HG03039 (cell line): ENCODE results near the gene TSPAN32.

ENCODE experiments used
- ATAC-seq: cut with Tn5 transposase; IDR thresholded peaks from one replicate; pipeline ENCODE4 v1.9.1; 2021; ENCODE audit warnings: mild to moderate bottlenecking, moderate library complexity; ENCODE audit not compliant: unreplicated experiment

The TSPAN32 gene

DNA sequence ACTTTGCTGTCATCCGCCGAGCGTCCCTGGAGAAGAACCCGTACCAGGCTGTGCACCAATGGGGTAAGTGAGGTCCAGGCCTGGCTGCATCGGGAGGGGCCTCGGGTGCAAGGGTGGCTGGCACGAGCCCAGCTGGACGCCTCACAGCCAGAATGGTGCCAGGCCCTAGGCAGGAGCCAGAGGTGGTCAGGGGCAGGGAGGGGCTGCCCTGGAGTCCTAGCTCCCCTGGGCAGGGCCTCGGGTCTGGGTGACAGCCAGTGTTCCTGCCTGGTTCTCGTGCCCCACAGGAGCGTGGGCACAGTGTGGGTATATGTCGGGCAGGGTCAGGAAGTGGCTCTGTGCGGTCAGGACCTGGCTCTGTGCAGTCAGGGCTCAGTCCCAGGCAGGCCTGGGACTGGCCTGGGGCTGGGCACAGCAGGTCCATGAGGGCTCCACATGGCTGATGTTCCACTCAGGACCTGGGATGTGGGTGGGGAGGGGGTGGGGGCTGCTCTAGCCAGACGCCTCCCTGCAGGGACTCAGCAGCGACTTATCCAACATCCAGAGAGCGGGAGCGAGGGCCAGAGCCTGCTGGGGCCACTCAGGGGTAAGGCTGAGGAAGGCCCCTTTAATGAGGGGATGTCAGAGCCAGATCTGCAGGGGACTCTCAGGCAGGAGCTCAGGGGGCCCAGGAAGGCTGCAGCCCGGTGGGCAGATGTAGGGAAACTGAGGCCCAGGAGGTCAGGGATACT, 1.2 kb downstream of the TSPAN32 start:
- ATAC-seq: no peak

DNA sequence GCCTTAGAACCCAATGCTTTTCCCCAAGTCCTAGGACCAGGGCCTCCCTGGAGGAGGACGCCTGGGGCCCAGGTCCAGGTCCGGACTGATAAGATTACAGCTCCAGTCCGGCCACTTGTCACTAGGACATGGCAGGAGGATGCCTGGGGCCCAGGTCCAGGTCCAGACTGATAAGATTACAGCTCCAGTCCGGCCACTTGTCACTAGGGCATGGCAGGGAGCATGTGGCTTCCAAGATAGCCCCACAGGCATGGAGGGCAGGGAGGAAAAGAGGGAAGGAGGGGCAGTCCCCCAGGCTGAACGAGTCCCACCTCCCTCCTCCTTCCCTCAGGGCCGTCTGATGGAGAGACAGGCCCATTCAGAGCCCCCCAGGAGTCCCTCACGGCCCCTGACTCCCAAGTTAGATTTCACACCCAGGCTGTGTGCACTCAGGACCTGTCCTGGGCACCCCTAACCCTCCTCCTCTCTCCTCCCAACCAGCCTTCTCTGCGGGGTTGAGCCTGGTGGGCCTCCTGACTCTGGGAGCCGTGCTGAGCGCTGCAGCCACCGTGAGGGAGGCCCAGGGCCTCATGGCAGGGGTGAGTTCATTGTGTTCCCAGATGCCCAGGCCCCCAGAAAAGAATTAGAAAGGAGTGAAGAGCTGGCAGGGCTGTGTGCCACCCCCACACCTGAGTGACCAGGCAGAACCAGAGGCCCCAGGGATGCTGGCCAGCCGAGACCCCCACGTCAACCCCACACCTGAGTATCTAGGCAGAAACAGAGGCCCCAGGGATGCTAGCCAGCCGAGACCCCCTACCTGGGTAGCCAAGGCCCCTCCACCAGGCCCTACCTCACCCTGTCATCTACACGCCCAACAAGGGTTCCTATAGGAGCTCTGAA, 2.1 kb downstream of the TSPAN32 start:
- no peak for ATAC-seq

- ATAC-seq: no peak
These were observed 2.8 kb downstream of the TSPAN32 start for GRCh38 chr11:2304506-2305139.

DNA sequence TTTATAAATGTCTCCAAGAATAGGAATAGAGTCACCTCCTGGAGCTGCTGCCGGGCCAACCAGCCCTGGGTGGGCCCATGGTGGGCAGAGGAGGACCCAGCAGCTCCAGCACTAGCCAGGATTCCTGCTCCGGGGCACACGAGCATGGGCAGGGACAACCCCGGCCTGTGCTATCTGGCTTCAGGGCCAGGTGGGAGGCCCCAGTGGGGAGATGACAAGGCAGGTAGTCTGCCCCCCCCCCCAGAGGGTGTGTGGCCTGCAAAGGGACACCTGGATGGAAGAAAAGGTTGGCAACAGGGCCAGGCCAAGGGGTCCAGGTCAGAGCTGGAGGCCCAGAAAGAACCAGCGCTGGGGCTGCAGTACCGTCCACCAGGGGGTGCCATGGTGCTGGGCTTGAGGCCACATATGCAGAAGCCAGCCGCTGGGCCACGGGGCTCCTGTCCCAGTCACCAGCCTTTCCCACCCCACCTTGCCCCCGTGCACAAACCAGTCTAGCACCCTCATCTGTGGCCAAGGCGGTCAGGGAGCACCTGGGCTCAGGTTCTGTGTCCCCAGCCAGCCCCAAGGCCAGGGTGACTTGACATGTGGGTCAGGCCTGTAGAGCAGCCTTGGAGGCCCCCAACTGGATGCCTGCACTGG, 3.4 kb downstream of the TSPAN32 start:
- no peak for ATAC-seq

- no peak for ATAC-seq
These were observed 4.1 kb downstream of the TSPAN32 start for GRCh38 chr11:2305788-2306451.

GRCh38 chr11:2306452-2306823, 4.6 kb downstream of the TSPAN32 start:
- ATAC-seq: no peak

DNA sequence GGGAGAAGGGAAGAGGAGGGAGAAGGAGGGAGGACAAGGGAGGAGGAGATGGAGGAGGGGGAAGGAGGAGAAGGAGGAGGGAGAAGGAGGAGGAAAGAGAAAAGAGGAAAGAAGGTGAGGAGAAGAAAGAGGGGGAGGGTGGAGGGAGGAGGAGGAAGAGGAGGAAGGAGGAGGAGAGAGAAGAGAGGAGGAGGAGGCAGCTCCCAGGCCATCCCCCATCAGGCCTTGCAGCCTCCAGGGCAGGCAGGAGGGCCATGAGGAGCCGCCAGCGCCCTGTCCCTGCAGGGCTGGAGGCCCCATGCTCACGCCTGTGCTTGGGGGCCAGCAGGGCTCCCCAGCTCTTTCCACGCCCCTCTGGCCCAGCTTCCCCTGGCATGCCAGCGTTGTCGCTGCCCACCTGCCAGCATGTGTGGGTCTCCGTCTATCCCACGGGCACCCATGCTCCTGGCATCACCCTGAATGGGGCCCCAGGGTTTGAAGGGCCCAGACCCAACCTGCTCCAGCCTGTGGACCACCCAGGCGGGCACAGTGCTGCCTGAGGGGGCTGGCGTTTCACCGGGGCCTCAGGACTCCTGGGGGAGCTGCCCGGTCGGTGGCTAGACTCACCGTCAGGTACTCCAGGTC, 5.2 kb downstream of the TSPAN32 start:
- ATAC-seq: no peak

- no peak for ATAC-seq
These were observed 5.9 kb downstream of the TSPAN32 start for GRCh38 chr11:2307501-2308331.

- no peak for ATAC-seq
These were observed 6.9 kb downstream of the TSPAN32 start for GRCh38 chr11:2308713-2309112.

DNA sequence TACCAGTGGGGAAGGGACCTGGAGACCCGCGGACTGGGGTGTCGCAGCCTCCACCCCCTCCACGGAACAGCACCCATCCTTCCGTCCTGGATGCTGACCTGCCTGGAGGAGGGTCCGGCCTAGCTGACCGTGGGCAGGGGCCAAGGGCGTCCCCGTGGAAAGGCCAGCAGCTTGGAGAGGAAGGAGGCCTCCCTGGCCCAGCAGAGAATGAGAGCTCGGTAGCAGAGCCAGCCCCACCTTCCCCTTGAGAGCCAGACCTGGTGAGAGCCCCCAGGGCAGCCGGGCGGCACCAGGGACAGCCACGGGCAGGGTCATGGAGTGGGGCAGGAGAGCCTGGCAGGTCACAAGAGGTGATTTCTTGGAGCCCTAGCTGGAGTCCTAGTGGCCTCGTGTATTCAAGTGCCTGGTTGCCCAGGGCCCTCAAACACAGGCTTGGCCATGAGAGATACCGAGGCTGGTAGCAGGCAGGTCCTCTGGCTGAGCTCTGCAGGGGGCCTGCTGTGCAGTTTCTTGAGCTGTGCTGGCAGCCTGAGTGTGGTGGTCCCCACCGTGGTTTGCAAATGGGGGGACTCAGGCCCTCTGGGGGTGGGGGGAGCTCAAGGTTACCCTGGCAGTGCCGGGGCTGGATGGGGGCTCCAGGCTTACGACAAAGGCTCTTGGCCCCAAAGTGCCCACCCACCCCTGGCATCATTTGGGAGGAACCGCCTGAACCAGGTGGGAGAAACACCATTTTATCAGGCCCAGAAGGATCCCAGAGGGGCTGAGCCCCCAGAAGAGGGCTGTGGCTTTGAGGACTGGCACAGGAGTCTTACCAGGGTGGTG, 7.6 kb downstream of the TSPAN32 start:
- ATAC-seq: no peak

- ATAC-seq: no peak
These were observed 8.4 kb downstream of the TSPAN32 start for GRCh38 chr11:2310073-2310785.

DNA sequence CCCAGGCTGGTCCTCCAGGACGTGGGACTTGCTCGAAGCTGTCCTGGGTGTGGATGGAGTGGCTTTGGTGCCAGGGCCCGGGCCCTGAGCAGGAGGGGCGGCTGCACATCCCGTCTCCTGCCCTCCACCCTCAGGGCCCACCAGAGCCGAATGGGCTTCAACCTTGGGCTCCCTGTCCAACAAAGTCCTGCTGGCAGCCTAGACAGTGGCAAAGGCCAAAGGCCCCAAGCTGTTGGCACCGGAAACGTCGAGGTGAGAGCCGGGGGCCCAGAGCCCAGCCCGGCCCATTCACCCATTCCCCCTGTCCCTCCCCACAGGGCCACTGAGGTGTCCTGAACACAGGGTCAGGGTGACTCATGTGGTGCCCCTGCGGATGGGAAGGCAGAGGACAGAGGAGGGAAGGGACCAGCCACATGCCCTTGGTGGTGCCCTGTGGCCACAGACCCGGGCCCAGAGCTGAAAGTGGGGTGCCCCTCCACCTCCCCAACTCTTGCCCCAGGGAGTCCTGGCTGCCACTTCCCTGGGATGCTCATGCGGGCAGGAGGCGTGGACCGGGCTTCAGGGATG, 9.1 kb downstream of the TSPAN32 start:
- ATAC-seq: no peak

GRCh38 chr11:2311353-2312133, 9.7 kb downstream of the TSPAN32 start:
- ATAC-seq: no peak

DNA sequence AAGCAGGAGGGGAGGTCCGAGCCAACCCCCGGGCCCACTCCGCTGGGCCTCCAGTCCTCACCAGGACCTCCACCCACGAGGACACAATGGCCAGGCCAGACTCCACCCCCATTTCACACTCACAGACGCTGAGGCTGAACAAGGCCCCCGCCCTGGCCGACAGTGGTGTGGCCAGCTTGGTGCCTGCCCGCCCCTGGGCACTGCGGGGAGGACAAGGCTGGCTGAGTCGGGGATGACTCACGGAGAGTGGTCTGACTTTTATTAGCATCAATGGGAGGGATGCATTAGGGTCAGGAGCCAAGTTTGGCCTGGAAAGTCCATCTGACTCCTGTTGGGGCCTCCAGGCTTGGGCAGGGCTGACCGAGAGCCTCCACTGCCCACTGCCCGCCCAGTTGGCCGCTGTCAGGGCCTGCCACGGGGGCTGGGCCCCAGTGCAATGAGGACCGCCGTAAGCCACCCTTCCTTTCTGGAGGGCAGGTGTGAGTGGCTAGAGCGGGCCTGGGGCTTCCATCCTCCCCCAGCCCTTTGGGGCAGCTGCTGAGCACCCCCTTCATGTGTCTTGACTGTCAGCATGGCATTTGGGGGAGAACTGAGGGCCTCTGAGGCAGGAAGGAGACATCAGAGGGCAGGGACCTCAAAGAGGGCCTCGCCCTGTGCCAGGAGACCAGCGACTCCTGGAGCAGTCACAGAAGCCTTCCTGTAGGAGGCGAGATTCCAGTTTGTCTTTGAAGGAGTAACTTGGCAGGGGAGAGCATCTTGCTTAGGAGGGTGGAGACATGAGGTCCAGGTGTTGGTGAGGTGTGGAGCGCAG, 10.6 kb downstream of the TSPAN32 start:
- no peak for ATAC-seq

GRCh38 chr11:2313051-2313951, 11.5 kb downstream of the TSPAN32 start:
- no peak for ATAC-seq
